SJCRH30 (cell line): Measurements from ENCODE around the gene RNASEH2B. TPM values are rescaled to one million over a fixed set of nuclear protein-coding genes. Genes with fewer than 3 reads are reported as not detected.

ENCODE experiments used
- DNase-seq, 2 experiments: peaks; one replicate each; pipeline ENCODE4 v3.0.0-alpha.2; 2015 to 2020
- H3K27ac ChIP-seq: fragments of 250-450 bp; sonication (Bioruptor Pico); 2 replicates; pipeline ENCODE4 v1.5.1; 2020; ENCODE audit warnings: mild to moderate bottlenecking, moderate library complexity
- H3K27me3 ChIP-seq: fragments of 250-450 bp; sonication (Bioruptor Pico); 2 replicates; pipeline ENCODE4 v1.5.1; 2020; ENCODE audit warnings: mild to moderate bottlenecking, moderate library complexity
- H3K36me3 ChIP-seq: fragments of 250-450 bp; sonication (Bioruptor Pico); 2 replicates; pipeline ENCODE4 v1.5.1; 2020; ENCODE audit warnings: mild to moderate bottlenecking, moderate library complexity
- H3K4me1 ChIP-seq: fragments of 250-450 bp; sonication (Bioruptor Pico); 2 replicates; pipeline ENCODE4 v1.5.1; 2020; ENCODE audit warnings: mild to moderate bottlenecking, moderate library complexity
- H3K4me3 ChIP-seq: fragments of 250-450 bp; sonication (Bioruptor Pico); 2 replicates; pipeline ENCODE4 v1.5.1; 2020; ENCODE audit warnings: mild to moderate bottlenecking, moderate library complexity
- H3K9me3 ChIP-seq: fragments of 250-450 bp; sonication (Bioruptor Pico); replicated peaks from 2 replicates; pipeline ENCODE4 v1.5.1; 2020; ENCODE audit warnings: mild to moderate bottlenecking, moderate library complexity
- total RNA-seq: library from RNA; depleted of rRNA; stranded (reverse); fragments of >200 nt; shearing (Covaris generic); gene quantifications from 2 replicates; pipeline ENCODE4 v1.2.3, GENCODE V29; 2014; rRNA removed

The RNASEH2B gene, protein sequence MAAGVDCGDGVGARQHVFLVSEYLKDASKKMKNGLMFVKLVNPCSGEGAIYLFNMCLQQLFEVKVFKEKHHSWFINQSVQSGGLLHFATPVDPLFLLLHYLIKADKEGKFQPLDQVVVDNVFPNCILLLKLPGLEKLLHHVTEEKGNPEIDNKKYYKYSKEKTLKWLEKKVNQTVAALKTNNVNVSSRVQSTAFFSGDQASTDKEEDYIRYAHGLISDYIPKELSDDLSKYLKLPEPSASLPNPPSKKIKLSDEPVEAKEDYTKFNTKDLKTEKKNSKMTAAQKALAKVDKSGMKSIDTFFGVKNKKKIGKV
- total RNA-seq: 93.9 and 108 TPM in 2 replicates

DNA sequence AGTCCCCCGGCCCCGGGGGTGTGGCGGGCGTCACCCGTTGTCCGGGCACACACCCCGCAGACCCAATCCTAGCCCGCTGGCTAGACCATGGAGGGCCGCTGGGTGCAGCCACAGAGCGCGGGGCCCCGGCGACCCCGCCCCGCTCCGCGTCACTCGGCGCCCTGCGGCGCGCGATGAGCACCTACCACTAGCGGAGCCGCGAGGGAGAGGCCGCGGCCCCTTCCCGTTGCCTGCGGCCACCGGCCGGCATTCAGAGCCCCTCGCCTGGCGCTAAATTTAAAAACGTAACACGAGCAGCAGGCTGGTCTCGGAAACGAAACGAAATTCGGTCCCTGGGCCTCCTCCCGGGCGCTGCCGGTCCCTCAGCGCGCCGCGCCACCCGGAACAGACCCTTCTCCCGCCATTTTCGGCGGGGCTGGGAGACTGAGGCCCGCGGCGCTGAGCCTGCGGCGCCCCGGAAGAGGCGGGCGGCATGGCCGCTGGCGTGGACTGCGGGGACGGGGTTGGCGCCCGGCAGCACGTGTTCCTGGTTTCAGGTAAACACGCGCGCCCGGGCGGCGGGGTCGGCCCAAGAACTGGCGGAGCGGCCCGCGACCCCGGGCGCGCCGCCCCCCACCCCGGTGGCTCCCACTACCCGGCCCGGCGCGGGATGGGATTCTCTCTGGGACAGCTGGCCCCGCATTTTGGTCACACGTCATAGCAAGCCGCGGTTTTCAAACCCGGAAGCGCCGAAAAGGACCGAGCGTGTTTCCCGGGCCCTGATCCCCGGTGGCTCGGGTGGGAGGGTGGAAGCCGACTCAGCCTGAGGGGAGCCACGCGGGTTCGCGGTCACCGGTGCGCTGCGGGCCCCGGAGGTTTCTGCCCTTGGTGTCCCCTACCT, at the start of gene RNASEH2B:
TSS of gene RNASEH2B (plus strand) at position 187 of the 880 bp plus-strand sequence. CDS start at position 473, 286 bp downstream.
- Histone ChIP-seq H3K27ac (peak within 1 kb of the TSS; percentile 96), H3K4me1 (0 out of 2 replicates have a peak, but pooled peaks cover 8% of the 10 kb centered on the region), H3K36me3 (no peaks in the 10 kb centered on the region), H3K27me3 (no peaks in the 10 kb centered on the region), H3K9me3 (no peaks in the 10 kb centered on the region), H3K4me3 (peak within 1 kb of the TSS; percentile 82)
- peak; percentile 76 to 83 for DNase-seq

DNA sequence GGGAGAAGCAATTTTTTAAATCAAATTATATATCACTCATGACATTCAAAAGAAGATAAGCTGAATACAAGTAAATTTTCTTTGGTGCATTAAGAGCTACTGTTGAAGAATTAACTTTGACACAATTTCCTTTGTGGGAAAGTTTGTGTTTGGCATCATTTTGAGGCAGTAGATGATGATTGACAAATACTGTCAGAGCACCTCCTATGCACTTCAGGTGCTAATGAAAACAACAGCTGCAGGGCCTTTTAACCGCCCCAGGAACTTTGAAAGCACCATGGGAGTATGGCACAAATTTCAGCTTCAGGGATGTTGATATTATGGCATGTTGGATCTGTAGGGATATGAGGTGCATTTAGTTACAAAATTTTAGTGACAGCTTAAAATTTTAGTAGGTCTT, 45.1 kb upstream of the RNASEH2B start:
- Histone ChIP-seq H3K4me3 (no peak overlapping the region), H3K27me3 (no peaks in the 10 kb centered on the region), H3K4me1 (peaks cover 12% of the 10 kb centered on the region), H3K36me3 (no peaks in the 10 kb centered on the region), H3K9me3 (peaks cover 4% of the 10 kb centered on the region), H3K27ac (no peak overlapping the region)
- no peak for DNase-seq

DNA sequence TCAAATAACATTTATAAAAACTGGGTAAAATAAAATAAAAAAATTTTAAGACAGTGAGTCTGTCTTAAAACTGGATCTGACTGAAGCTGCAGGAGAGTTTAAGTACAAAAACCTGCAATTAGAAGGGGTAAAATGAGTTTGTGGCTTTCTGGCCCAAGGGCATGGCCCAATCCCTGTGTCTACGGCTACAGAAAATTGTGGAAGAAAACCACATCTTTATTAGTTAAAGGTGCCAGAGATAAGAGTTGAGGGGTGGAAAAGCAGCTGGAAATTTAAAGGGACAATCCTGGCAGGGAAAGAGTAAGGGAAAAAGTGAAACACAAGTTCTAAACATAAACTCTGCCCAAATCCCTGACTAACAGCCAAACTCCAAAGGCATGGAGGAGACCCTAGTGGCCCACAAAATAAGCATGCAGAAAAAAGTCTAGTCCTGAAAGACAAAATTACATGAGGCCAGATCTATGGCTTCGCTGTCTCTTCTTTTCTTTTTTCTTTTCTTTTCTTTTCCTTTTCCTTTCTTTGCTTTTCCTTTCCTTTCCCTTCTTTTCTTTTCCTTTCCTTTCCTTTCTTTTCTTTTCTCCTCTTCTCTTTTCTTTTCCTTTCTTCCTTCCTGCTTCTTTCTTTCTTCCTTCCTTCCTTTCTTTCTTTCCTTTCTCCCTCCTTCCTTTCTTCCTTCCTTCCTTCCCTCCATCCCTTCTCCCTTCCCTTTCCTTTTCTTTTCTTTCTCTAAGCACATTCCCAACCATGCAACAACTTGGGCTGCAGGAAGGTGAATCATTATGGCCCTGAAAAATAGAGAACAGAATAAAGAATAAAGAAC, 42.6 kb upstream of the RNASEH2B start:
- no peak overlapping the region for H3K4me3 ChIP-seq
- peak in 1 of 2 experiments; percentile 55 for DNase-seq
- no peaks in the 10 kb centered on the region; the same call in none of the 2 replicates for H3K9me3 ChIP-seq
- H3K36me3 ChIP-seq: no peaks in the 10 kb centered on the region
- H3K27ac ChIP-seq: no peak overlapping the region
- no peaks in the 10 kb centered on the region for H3K27me3 ChIP-seq
- peaks cover 12% of the 10 kb centered on the region for H3K4me1 ChIP-seq

DNA sequence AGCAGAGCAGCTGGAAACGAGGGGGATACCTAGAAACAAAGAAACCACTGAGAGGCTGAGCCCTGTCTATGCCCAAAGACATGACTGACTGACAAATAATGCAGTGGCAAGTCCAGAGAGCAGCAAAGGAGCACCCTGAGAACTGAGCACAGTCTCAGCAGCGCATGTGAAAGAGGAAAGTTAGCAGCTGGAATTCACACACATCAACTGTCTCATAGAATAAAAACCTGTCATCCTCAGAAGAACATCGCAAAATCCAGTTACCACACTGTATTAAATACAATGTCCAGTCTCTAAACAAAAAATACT, 42.0 kb upstream of the RNASEH2B start:
- Histone ChIP-seq H3K4me1 (peaks cover 12% of the 10 kb centered on the region), H3K4me3 (no peak overlapping the region), H3K27ac (no peak overlapping the region), H3K9me3 (no peaks in the 10 kb centered on the region; the same call in 1 of the 2 replicates), H3K36me3 (no peaks in the 10 kb centered on the region), H3K27me3 (no peaks in the 10 kb centered on the region)
- DNase-seq: no peak

DNA sequence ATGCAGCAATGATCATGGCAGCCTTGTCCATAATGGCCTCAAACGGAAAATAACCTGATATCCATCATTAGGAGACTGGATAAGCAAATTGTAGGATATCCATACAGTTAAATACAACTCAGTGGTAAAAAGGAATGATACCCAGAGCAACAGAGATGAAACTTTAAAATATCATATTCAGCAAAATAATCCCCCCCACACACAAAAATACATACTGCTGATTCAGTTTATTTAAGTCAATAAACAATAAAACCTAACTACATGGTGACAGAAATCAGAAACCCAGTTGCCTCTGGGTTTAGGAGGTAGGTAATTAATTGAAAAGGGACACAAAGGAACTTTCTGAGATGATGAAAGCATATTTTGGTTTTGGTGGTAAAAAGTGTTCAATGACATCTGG, 38.2 kb upstream of the RNASEH2B start:
- no peaks in the 10 kb centered on the region for H3K9me3 ChIP-seq
- H3K27ac ChIP-seq: no peak overlapping the region
- no peak overlapping the region for H3K4me3 ChIP-seq
- no peaks in the 10 kb centered on the region for H3K27me3 ChIP-seq
- no peaks in the 10 kb centered on the region for H3K36me3 ChIP-seq
- H3K4me1 ChIP-seq: peaks cover 11% of the 10 kb centered on the region
- no peak for DNase-seq

DNA sequence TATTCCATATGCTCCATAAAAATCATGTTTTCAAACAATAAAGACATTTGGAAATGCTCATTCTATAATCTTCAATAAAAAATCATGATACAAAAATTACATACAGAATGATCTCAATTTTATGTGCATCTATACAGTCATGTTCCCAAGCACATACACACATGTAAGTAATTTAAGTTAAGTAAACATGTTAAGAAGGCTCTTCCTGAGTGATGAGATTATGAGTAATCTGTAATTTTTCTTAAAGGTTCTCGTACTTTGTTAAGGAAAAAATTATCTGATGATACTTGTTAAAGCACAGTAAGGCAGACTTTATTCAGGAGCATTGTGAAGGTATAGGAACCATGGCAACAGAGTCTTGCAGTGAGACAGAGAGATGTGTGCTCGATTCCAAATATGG, 36.1 kb upstream of the RNASEH2B start:
- Histone ChIP-seq H3K36me3 (no peaks in the 10 kb centered on the region), H3K4me3 (no peak overlapping the region), H3K4me1 (no peaks in the 10 kb centered on the region), H3K27me3 (no peaks in the 10 kb centered on the region), H3K27ac (no peak overlapping the region), H3K9me3 (no peaks in the 10 kb centered on the region)
- DNase-seq: no peak

DNA sequence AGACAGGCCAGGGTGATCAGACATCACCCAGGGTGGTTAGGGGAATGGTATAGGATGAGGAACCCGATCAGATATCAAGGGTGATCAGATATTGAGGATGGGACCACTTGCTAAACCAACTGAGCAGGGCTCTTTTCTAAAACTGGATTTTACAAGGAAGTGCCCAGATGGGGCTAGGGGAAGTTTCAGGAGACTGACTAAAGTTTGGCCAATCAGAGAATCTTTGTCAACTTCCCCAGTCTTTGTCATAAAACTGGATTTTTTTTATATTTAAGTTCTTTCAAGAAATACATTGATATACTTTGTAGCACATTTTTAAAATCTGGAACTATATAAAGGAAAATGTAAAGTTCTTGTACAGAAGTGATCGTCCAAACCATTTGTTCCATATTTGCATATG, 35.6 kb upstream of the RNASEH2B start:
- Histone ChIP-seq H3K4me3 (no peak overlapping the region), H3K27me3 (no peaks in the 10 kb centered on the region), H3K9me3 (no peaks in the 10 kb centered on the region), H3K27ac (no peak overlapping the region), H3K36me3 (no peaks in the 10 kb centered on the region), H3K4me1 (no peaks in the 10 kb centered on the region)
- no peak for DNase-seq

DNA sequence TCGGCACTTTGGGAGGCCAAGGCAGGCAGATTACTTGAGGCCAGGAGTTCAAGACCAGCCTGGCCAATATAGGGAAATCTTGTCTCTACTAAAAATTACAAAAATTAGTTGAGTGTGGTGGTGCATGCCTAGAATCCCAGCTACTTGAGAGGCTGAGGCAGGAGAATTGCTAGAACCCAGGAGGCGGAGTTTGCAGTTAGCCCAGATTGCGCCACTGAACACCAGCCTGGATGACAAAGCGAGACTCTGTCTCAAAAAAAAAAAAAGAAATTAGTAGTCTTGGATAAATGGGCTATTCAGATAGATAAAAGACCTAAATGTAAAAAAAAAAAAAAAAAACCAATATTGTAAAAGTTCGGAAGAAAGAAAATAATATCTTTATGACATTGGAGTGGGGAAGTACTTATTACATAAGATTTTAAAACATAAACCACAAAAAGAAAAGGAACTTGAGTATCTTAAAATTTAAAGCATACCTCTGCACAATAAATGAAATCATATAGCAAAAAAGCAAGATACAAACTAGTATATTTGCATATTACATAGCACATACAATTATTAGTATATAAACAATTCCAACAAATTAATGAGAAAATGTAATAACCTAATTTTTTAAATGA, 26.7 kb upstream of the RNASEH2B start:
- Histone ChIP-seq H3K4me1 (no peaks in the 10 kb centered on the region), H3K4me3 (no peak overlapping the region), H3K27ac (no peak overlapping the region), H3K36me3 (no peaks in the 10 kb centered on the region; the same call in 1 of the 2 replicates), H3K27me3 (no peaks in the 10 kb centered on the region), H3K9me3 (no peaks in the 10 kb centered on the region; the same call in 1 of the 2 replicates)
- no peak for DNase-seq

DNA sequence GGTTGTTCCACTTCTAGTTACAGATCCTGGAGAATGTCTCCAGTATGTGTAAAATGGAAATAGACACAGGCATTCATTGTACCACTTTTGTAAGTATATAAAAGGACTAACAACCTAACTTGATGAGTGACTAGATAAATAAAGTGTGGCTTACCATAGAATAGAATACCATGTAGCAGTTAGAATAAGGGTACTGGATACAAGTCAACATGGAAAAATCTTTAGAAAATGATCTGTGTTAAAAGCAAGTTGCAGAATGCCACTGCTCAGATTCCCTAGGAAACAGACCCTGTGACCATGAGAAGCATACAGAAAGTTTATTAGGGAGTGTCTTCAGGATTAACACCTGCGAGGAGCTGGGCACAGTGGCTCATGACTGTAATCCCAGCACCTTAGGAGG, 25.9 kb upstream of the RNASEH2B start:
- Histone ChIP-seq H3K27me3 (no peaks in the 10 kb centered on the region), H3K4me3 (no peak overlapping the region), H3K27ac (no peak overlapping the region), H3K4me1 (no peaks in the 10 kb centered on the region), H3K9me3 (no peaks in the 10 kb centered on the region; the same call in 1 of the 2 replicates), H3K36me3 (no peaks in the 10 kb centered on the region; the same call in 1 of the 2 replicates)
- no peak for DNase-seq

DNA sequence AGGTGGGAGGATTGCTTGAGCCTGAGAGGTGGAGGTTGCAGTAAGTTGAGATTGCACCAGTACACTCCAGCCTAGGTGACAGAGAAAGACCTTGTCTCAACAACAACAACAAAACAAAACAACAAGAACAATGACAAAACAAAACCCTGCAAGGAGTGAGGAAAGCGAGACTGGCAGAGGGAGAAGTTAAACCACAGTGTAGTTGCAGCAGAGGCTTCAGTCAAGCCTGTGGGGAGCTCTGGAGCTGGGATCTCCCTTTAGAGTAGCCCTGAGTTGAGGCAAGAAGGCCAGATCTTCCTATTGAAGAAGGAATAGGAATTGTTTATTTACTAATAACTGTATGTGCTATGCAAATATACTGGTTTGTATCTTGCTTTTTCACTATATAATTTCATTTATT, 25.3 kb upstream of the RNASEH2B start:
- Histone ChIP-seq H3K36me3 (no peaks in the 10 kb centered on the region; the same call in 1 of the 2 replicates), H3K9me3 (no peaks in the 10 kb centered on the region; the same call in 1 of the 2 replicates), H3K4me1 (no peaks in the 10 kb centered on the region), H3K27ac (no peak overlapping the region), H3K27me3 (no peaks in the 10 kb centered on the region), H3K4me3 (no peak overlapping the region)
- DNase-seq: no peak

DNA sequence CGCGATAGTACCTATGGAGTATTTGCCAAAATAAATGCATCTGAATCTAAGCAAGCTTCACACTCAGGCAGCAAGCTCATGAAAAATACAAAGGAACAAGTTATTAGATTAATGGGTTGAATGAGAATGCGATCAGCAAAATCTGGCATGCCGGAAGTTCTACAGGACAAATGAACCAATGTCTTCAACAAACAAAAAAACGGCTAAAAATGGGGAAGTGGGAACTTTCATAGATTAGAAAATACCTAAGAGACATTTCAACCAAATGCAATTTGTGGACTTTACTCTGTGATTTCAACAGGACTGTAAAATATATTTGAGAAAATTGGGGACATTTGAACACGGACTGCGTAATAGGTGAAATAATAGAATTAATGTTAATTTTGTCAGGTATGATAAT, 22.4 kb upstream of the RNASEH2B start:
- Histone ChIP-seq H3K9me3 (no peaks in the 10 kb centered on the region), H3K4me1 (no peaks in the 10 kb centered on the region), H3K27ac (no peak overlapping the region), H3K4me3 (no peak overlapping the region), H3K36me3 (no peaks in the 10 kb centered on the region; the same call in 1 of the 2 replicates), H3K27me3 (no peaks in the 10 kb centered on the region)
- no peak for DNase-seq

DNA sequence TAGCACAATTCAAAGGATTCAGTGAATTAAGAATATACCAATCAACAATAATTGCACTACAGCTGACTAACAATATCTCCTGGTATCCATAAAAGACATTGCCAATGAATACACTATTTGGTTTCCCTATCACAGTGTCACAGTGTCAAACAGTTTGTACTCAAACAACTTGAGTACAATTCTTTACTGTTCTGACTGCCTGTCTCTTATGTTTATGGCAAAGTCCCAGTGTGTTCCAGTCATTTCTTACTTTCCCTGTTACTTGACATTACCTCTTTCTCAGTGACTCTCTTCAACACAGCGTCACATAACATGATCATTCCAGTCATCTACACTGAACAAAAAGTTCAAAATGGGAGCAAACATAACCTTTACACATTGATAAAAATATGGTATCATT, 21.2 kb upstream of the RNASEH2B start:
- H3K4me3 ChIP-seq: no peak overlapping the region
- no peak for DNase-seq
- peaks cover 5% of the 10 kb centered on the region for H3K4me1 ChIP-seq
- H3K27me3 ChIP-seq: no peaks in the 10 kb centered on the region
- H3K36me3 ChIP-seq: no peaks in the 10 kb centered on the region; the same call in 1 of the 2 replicates
- H3K27ac ChIP-seq: no peak overlapping the region
- no peaks in the 10 kb centered on the region for H3K9me3 ChIP-seq

DNA sequence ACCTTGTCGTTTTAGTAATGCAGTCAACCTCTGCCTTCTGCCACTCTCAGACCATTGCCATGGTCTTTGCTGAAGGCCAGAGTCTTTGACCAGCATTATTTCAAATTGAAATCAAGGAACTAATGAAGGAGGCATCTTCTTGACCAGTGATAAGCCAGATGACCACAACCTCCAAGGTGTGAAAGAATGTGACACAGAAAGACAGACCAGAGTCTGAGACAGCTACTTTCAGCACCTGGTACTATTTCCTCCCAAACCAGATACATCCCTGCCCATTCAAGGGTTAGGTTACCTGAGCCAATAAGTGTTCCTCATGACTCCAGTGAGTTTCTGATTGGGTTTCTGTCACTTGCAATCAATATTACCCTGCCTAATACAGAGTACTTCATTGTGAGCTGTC, 20.3 kb upstream of the RNASEH2B start:
- DNase-seq: no peak
- no peak overlapping the region for H3K27ac ChIP-seq
- no peaks in the 10 kb centered on the region for H3K9me3 ChIP-seq
- no peak overlapping the region for H3K4me3 ChIP-seq
- H3K27me3 ChIP-seq: no peaks in the 10 kb centered on the region
- H3K36me3 ChIP-seq: no peaks in the 10 kb centered on the region; the same call in 1 of the 2 replicates
- H3K4me1 ChIP-seq: peaks cover 8% of the 10 kb centered on the region

DNA sequence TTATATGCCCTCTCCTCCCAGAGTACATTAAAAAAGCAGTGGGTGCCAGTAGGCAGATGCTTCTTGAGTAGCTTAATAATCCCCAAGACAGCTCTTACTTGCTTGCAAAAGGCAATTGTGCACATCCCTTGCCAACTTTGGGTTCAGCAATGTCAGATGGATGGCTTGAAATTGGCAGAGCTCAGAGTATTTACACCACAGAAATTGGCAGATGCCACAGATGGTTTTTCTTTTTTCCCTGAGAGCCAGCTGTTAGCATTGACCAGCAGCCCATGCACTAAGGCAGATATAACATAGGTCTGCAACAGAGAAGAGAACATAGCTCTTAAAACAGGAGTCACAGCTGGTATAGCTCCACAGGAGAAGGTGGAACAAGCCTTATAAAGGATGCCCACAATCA, 18.4 kb upstream of the RNASEH2B start:
- Histone ChIP-seq H3K4me1 (peaks cover 8% of the 10 kb centered on the region), H3K9me3 (0 out of 2 replicates have a peak, but pooled peaks cover 2% of the 10 kb centered on the region), H3K27me3 (no peaks in the 10 kb centered on the region), H3K4me3 (no peak overlapping the region), H3K36me3 (no peaks in the 10 kb centered on the region; the same call in 1 of the 2 replicates), H3K27ac (no peak overlapping the region)
- DNase-seq: no peak
